AG09319 (cell line): ENCODE results near the gene TMEM190.

Experiments
- DNase-seq: peaks from one replicate; pipeline ENCODE4 v3.0.0-alpha.2; 2010; ENCODE audit warnings: low read depth; ENCODE audit errors: extremely low read depth
- TF ChIP-seq, protein P1 (sequence below): IDR thresholded peaks from 2 replicates; pipeline ENCODE4 v1.5.1; 2011; ENCODE audit warnings: low read depth, mild to moderate bottlenecking, inconsistent platforms, low read length, moderate library complexity

Gene TMEM190

DNA sequence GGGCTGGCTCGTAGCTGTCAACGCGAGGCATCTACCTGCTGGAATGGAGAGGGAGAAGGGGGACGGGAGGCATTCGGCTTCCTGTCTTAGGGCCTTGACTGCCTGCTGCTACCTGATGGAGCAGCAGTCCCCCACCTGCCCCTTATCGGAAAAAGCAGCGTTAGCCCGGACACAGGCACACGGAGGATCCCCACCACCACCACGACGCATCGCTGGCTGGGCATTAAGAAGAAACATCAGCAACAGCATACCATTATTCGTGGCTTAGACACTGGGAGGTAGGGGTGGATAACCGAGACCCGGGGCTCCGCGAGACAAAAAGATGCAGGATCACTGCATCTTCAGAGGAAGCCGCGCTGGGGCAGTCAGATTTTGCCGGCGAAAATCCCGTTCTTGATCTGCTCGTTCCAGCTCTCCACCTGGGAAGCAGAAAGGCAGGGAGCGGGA is 23.2 kb upstream of the TMEM190 start:
- no peak for DNase-seq
- TF ChIP-seq, protein P1, sequence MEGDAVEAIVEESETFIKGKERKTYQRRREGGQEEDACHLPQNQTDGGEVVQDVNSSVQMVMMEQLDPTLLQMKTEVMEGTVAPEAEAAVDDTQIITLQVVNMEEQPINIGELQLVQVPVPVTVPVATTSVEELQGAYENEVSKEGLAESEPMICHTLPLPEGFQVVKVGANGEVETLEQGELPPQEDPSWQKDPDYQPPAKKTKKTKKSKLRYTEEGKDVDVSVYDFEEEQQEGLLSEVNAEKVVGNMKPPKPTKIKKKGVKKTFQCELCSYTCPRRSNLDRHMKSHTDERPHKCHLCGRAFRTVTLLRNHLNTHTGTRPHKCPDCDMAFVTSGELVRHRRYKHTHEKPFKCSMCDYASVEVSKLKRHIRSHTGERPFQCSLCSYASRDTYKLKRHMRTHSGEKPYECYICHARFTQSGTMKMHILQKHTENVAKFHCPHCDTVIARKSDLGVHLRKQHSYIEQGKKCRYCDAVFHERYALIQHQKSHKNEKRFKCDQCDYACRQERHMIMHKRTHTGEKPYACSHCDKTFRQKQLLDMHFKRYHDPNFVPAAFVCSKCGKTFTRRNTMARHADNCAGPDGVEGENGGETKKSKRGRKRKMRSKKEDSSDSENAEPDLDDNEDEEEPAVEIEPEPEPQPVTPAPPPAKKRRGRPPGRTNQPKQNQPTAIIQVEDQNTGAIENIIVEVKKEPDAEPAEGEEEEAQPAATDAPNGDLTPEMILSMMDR, result no peak

DNA sequence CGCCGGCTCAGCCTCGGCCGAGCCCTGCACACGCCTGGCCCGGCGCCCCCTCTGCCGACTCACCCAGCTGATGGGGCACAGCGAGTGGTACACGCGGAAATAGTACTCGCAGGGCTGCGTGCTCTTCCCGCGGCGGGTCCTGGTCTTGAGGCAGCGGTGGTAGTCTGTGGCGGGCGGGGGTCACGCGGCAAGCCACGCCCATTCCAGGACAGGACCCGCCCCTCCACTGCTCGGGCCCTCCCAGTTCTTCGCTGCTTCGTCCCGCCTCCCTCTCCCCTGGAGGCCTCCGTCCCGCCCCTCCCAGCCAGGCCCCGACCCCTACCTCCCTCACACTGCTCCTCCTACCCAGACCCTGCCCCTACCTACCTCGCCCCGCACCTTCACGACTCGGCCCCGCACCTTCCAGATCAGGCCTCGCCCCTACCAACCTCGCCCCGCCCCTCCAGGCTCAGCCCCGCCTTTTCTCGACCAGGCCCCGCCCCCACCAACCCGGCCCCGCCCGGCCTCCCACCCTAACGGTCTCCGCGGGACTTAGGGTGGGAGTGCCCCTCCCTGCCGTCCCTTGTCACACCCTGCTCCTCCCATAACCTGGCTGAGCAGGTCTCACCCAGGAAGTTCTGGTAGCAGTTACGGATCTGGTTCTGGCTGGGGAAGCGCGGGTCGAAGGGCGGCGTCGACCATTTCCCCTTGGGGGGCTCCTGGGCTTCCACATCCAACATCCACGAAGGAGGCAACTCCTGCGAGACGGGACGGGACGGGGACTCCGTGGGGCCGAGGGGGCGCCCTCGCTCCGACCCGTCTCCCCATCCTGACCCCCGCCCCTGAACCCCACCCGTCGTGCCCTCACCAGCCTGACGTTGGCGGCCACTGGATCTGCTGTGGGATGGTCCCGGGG is 22.6 kb upstream of the TMEM190 start:
- TF ChIP-seq, protein P1, result no peak
- DNase-seq, result no peak

DNA sequence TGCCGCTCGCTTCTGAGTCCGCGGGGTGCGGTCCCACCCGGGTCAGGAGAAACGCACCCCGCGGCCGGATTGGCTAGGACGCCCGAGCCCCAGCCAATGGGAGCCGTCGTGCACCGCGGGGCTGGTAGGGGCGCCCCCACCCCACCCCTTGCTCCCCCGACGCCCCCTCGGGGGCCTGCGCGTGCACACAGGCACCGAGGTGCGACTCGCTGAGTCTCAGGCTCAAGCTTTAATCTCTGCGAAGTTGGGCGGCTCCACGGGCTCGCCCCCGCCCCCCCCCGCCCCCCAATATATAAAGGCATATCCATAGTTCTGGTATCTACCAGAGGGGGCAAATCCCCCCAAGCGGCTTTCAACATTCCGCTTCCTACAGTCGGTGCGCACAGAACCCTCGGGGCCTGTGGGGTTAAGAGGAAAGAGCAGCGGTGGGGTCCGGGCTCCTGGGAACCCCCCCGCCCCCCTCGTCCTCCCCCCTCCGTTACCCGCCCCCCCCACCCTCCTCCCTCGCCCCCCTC is 21.9 kb upstream of the TMEM190 start, which contains the start of gene COX6B2:
COX6B2 (minus strand) TSS at position 22 of the 515 bp plus-strand sequence. CDS start 198 bp downstream, outside the sequence.
- no peak for DNase-seq
- TF ChIP-seq, protein P1, result no peak

DNA sequence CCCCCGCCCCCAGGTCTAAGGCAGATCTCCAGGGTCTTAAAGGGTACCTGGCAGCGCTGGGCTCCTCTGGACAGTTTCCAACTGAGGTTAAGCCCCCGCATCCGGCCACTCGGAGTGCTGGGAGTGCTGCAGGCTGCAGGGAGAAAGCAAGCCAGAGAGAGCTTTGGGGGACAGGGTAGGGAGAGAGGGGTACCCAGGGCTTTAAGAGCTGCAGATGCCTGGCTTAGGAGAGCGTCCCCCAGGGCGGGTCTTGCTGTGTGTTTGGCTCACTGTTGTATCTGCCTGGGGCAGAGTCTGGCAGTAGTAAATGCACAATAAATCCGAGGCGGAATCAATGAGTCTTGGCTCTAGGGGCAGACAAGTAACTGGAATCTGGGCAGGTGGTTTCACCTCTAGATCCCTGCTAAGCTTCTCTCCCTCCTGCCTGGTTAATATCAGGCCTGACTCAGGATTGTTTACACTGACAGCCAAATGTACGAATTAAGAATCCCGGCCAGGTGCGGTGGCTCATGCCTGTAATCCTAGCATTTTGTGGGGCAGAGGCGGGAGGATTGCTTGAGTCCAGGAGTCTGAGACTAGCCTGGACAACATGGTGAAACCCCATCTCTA is 21.3 kb upstream of the TMEM190 start:
- no peak for DNase-seq
- TF ChIP-seq, protein P1, result no peak

DNA sequence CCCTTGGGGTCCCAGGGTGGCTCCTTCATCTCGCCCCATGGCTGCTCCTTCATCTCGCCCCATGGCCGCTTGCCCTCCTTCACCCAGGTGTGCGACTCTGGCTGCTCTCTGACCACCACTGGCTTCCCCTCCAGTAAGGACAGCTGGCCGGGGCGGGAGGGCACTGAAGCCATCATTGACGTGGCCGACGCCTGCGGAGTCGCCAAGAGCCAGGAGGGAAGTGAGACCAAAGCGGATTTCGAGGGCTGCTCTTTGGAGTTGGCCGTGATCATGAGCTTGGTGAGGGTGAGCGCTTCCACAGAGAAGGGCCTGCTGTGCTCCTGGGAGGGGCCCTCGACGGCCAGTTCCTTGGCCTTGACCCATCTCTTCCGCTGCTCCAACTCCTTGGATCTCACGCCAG is 18.1 kb upstream of the TMEM190 start:
- TF ChIP-seq, protein P1, result no peak
- DNase-seq, result no peak

DNA sequence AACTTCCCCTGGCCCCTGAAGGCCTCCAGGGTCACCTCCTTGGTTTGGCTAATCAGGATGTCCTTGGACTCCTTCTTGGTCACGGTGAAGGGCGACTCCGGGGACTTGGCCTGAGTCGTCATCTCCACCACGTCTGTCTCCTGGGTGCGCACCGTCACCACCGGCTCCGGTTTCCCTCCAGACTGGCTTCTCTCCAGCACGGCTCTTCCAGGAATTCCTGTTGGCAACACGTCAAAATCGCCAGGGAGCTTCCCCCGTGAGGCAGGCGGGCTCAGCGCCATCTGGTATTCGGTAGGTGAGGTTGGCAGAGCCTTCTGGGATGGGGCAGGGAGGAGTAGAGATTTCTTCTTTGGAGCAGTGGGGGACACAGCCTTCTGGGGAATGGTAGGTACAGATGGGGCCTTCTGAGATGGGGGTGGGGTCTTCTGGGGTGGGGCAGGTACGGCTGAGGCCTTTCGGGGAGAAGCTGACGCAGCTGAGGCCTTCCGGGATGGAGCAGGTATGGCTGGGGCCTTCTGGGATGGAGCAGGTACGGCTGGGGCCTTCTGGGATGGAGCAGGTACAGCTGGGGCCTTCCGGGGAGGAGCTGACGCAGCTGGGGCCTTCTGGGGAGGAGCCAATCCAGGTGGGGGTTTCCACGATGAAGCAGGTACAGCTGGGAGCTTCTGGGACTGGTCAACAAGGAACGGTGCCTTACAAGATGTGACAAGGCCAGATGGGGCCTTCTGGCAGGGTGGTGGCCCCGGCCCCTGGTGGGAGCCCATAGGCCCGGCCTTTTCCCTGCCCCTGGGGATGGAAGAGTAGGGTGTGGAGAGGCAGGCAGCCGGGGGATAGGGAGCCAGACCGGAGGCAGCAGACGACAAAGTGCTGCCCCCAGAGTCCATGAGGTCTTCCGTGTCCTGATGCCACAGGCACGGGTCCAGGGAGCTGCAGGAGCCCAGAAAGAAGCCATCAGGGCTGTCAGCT is 17.4 kb upstream of the TMEM190 start:
- DNase-seq, result no peak
- TF ChIP-seq, protein P1, result no peak
